HepG2 (cell line): Measurements from ENCODE around the gene PPP1R9B. TPM values are rescaled to one million over a fixed set of nuclear protein-coding genes. Genes with fewer than 3 reads are reported as not detected.

Experiments used
- BCL3 ChIP-seq: sonication (generic); formaldehyde crosslinking; IDR thresholded peaks from 2 replicates; pipeline ENCODE4 v1.5.1; 2020; ENCODE audit warnings: mild to moderate bottlenecking, missing genetic modification reagents, moderate library complexity
- MEIS2 ChIP-seq: sonication (generic); formaldehyde crosslinking; IDR thresholded peaks from 2 replicates; pipeline ENCODE4 v1.9.0; 2021; ENCODE audit warnings: mild to moderate bottlenecking, missing genetic modification reagents
- MTA1 ChIP-seq: sonication (generic); formaldehyde crosslinking; IDR thresholded peaks from 2 replicates; pipeline ENCODE4 v1.4.0; 2020; ENCODE audit warnings: missing genetic modification reagents, mild to moderate bottlenecking, borderline replicate concordance
- MXD4 ChIP-seq: IDR thresholded peaks from 2 replicates; pipeline ENCODE4 v1.6.1; 2016; ENCODE audit warnings: mild to moderate bottlenecking, missing biosample characterization, missing genetic modification reagents
- MXI1 ChIP-seq: IDR thresholded peaks from 3 replicates; pipeline ENCODE4 v1.6.1; 2012; ENCODE audit warnings: low read depth, low read length, inconsistent platforms, borderline replicate concordance
- NFYB ChIP-seq: sonication (generic); formaldehyde crosslinking; IDR thresholded peaks from 2 replicates; pipeline ENCODE4 v1.4.0; 2020; ENCODE audit warnings: missing genetic modification reagents
- PATZ1 ChIP-seq: sonication (generic); formaldehyde crosslinking; IDR thresholded peaks from 2 replicates; pipeline ENCODE4 v1.4.0; 2020; ENCODE audit warnings: missing genetic modification reagents
- SIX1 ChIP-seq: sonication (generic); formaldehyde crosslinking; IDR thresholded peaks from 2 replicates; pipeline ENCODE4 v1.4.0; 2020; ENCODE audit warnings: missing genetic modification reagents, borderline replicate concordance
- SKI ChIP-seq: fragments of 450-650 bp; IDR thresholded peaks from one replicate; pipeline ENCODE4 v1.6.1; 2018; ENCODE audit warnings: mild to moderate bottlenecking; ENCODE audit not compliant: partially characterized antibody
- TARDBP ChIP-seq: sonication (generic); formaldehyde crosslinking; IDR thresholded peaks from 2 replicates; pipeline ENCODE4 v1.8.0; 2022; ENCODE audit warnings: mild to moderate bottlenecking, missing genetic modification reagents
- TFDP1 ChIP-seq: IDR thresholded peaks from 2 replicates; pipeline ENCODE4 v1.6.1; 2016; ENCODE audit warnings: missing compliant biosample characterization, missing genetic modification reagents, borderline replicate concordance
- TOE1 ChIP-seq: sonication (generic); formaldehyde crosslinking; IDR thresholded peaks from 2 replicates; pipeline ENCODE4 v1.4.0; 2020; ENCODE audit warnings: mild to moderate bottlenecking, missing genetic modification reagents
- ZBTB14 ChIP-seq: sonication (generic); formaldehyde crosslinking; IDR thresholded peaks from 2 replicates; pipeline ENCODE4 v1.4.0; 2020; ENCODE audit warnings: missing genetic modification reagents
- ZIK1 ChIP-seq: sonication (generic); formaldehyde crosslinking; IDR thresholded peaks from 2 replicates; pipeline ENCODE4 v1.5.0; 2020; ENCODE audit warnings: mild to moderate bottlenecking, low read depth, missing genetic modification reagents, borderline replicate concordance
- ZNF260 ChIP-seq: sonication (generic); formaldehyde crosslinking; IDR thresholded peaks from 2 replicates; pipeline ENCODE4 v1.4.0; 2020; ENCODE audit warnings: missing genetic modification reagents, low read depth, mild to moderate bottlenecking, borderline replicate concordance
- ZNF263 ChIP-seq: sonication (generic); formaldehyde crosslinking; IDR thresholded peaks from 2 replicates; pipeline ENCODE4 v1.4.0; 2020; ENCODE audit warnings: missing genetic modification reagents
- ZNF317 ChIP-seq: sonication (generic); formaldehyde crosslinking; IDR thresholded peaks from 2 replicates; pipeline ENCODE4 v1.5.0; 2020; ENCODE audit warnings: mild to moderate bottlenecking, missing genetic modification reagents
- ZNF343 ChIP-seq: sonication (generic); formaldehyde crosslinking; IDR thresholded peaks from 2 replicates; pipeline ENCODE4 v1.4.0; 2020; ENCODE audit warnings: mild to moderate bottlenecking, missing genetic modification reagents
- ZNF558 ChIP-seq: sonication (generic); formaldehyde crosslinking; IDR thresholded peaks from 2 replicates; pipeline ENCODE4 v1.9.0; 2022; ENCODE audit warnings: mild to moderate bottlenecking, missing genetic modification reagents, borderline replicate concordance
- polyA plus RNA-seq, 8 experiments: library from polyadenylated mRNA; depleted of rRNA in 3 of 8; stranded (reverse) in 7 of 8; unstranded in 1 of 8; fragments of >200 nt; fragmentation: Illumina TruSeq in 4 of 8; extraction: Trizol in 4 of 8; gene quantifications; 2 replicates each; pipeline versions ENCODE4 v1.2.1 to v1.2.3, GENCODE V29; 2011 to 2016; ENCODE audit warnings: low read depth in 4 of 8, missing spikeins in 1 of 8, mixed read lengths in 1 of 8; ENCODE audit not compliant: insufficient read depth in 1 of 8
- total RNA-seq, 5 experiments: library from RNA; depleted of rRNA; stranded (reverse); fragments of >200 nt; fragmentation: Illumina TruSeq; extraction: Trizol; gene quantifications; 2 replicates each; pipeline ENCODE4 v1.2.3, GENCODE V29; 2016; ENCODE audit warnings: low read depth in 1 of 5

Gene PPP1R9B
- total and polyA plus RNA-seq, 2 of the 13 experiments (the other 11 are each of a cell fraction or from before 2014, with no cell fraction given): 9.4 to 15.8 TPM

GRCh38 chr17:50151041-50151936 lies 812 bp upstream of the PPP1R9B start (continued):
- TF ChIP-seq SIX1 (CRISPR knock-in tag) (peak; percentile 44; the same call in 1 of the 2 replicates), MEIS2 (CRISPR knock-in tag) (peak; percentile 55; the same call in 1 of the 2 replicates), TARDBP (CRISPR knock-in tag) (no peak), MXD4 (no peak), ZNF558 (0 out of 2 replicates have a peak, but pooled peaks have one; percentile 56), TOE1 (CRISPR knock-in tag) (no peak), SKI (no peak), ZIK1 (CRISPR knock-in tag) (0 out of 2 replicates have a peak, but pooled peaks have one; percentile 18), MXI1 (peak; percentile 55; the same call in 1 of the 3 replicates), ZBTB14 (CRISPR knock-in tag) (no peak), ZNF343 (CRISPR knock-in tag) (no peak), BCL3 (CRISPR knock-in tag) (no peak), MTA1 (CRISPR knock-in tag) (0 out of 2 replicates have a peak, but pooled peaks have one; percentile 7), ZNF317 (CRISPR knock-in tag) (0 out of 2 replicates have a peak, but pooled peaks have one; percentile 51), ZNF260 (no peak), ZNF263 (CRISPR knock-in tag) (0 out of 2 replicates have a peak, but pooled peaks have one; percentile 35), PATZ1 (CRISPR knock-in tag) (peak; percentile 83), TFDP1 (CRISPR knock-in tag) (peak; percentile 22; the same call in 1 of the 2 replicates), NFYB (CRISPR knock-in tag) (no peak)
